ENCODE data around the gene PHKG1. TPM values are rescaled to one million over a fixed set of nuclear protein-coding genes. Genes with fewer than 3 reads are reported as not detected.
"Not testable (repeated sequence)": the region's sequence is repeated elsewhere in the genome, so short reads cannot be mapped to it uniquely, and the experiment has no call there.

PHKG1 gene
- total RNA-seq, 3 donors from 2014 or later (not counting 1 experiment from before 2014, with no cell fraction given): 4.9 to 5.6 (median 5.0) TPM

- Mint-ChIP-seq H3K36me3 (no peaks in the 10 kb centered on the region), H3K4me1 (no peaks in the 10 kb centered on the region), H3K27me3 (ENCODE audit: low read depth in 2 of 2) (no peaks in the 10 kb centered on the region), H3K27ac (no peak overlapping the region), H3K4me3 (no peak overlapping the region), H3K9me3 (no peaks in the 10 kb centered on the region)
- Histone ChIP-seq H3K4me3 (ENCODE audit: low read length) (no peak overlapping the region), H3K27me3 (ENCODE audit: control insufficient read depth, insufficient read depth, low read length) (no peaks in the 10 kb centered on the region), H3K4me1 (ENCODE audit: control insufficient read depth, insufficient read depth, low read length) (no peaks in the 10 kb centered on the region), H3K27ac (ENCODE audit: low read length) (no peak overlapping the region), H3K36me3 (ENCODE audit: control insufficient read depth, insufficient read depth, low read length) (no peaks in the 10 kb centered on the region), H3K9me3 (ENCODE audit: control insufficient read depth, insufficient read depth, low read length) (no peaks in the 10 kb centered on the region)
- intact Hi-C loops (cut with micrococcal nuclease): no loop called here
- no peak for TF ChIP-seq CTCF (IDR thresholded peaks at IDR 0.05)
- DNase-seq (no peak), ATAC-seq (no peak)
- WGBS (ENCODE audit: insufficient coverage): 96% methylated on average over 7 of the region's 7 CpGs
These were observed 6.0 kb downstream of the PHKG1 start for GRCh38 chr7:56086761-56087160.

GRCh38 chr7:56083150-56083785 is 9.5 kb downstream of the PHKG1 start:
- intact Hi-C loops (cut with micrococcal nuclease): no loop called here
- Mint-ChIP-seq H3K9me3 (no peaks in the 10 kb centered on the region), H3K27me3 (ENCODE audit: low read depth in 2 of 2) (no peaks in the 10 kb centered on the region), H3K36me3 (no peaks in the 10 kb centered on the region), H3K4me1 (no peaks in the 10 kb centered on the region), H3K27ac (no peak overlapping the region), H3K4me3 (no peak overlapping the region)
- WGBS (ENCODE audit: insufficient coverage): 91% methylated on average over 13 of the region's 13 CpGs
- H3K4me1 ChIP-seq (ENCODE audit: control insufficient read depth, insufficient read depth, low read length): no peaks in the 10 kb centered on the region
- no peaks in the 10 kb centered on the region for H3K27me3 ChIP-seq (ENCODE audit: control insufficient read depth, insufficient read depth, low read length)
- TF ChIP-seq CTCF (IDR thresholded peaks at IDR 0.05): no peak
- H3K9me3 ChIP-seq (ENCODE audit: control insufficient read depth, insufficient read depth, low read length): no peaks in the 10 kb centered on the region
- H3K36me3 ChIP-seq (ENCODE audit: control insufficient read depth, insufficient read depth, low read length): peaks cover 15% of the 10 kb centered on the region
- ATAC-seq (no peak), DNase-seq (no peak)
- no peak overlapping the region for H3K4me3 ChIP-seq (ENCODE audit: low read length)
- no peak overlapping the region for H3K27ac ChIP-seq (ENCODE audit: low read length)

- Histone ChIP-seq H3K27me3 (ENCODE audit: control insufficient read depth, insufficient read depth, low read length) (no peaks in the 10 kb centered on the region), H3K4me1 (ENCODE audit: control insufficient read depth, insufficient read depth, low read length) (no peaks in the 10 kb centered on the region), H3K9me3 (ENCODE audit: control insufficient read depth, insufficient read depth, low read length) (no peaks in the 10 kb centered on the region), H3K36me3 (ENCODE audit: control insufficient read depth, insufficient read depth, low read length) (peaks cover 19% of the 10 kb centered on the region), H3K27ac (ENCODE audit: low read length) (no peak overlapping the region), H3K4me3 (ENCODE audit: low read length) (no peak overlapping the region)
- no peak for TF ChIP-seq CTCF (IDR thresholded peaks at IDR 0.05)
- WGBS (ENCODE audit: insufficient coverage): 97% methylated on average over 29 of the region's 29 CpGs
- Mint-ChIP-seq H3K27ac (no peak overlapping the region), H3K4me1 (no peaks in the 10 kb centered on the region), H3K9me3 (no peaks in the 10 kb centered on the region), H3K36me3 (no peaks in the 10 kb centered on the region), H3K27me3 (ENCODE audit: low read depth in 2 of 2) (no peaks in the 10 kb centered on the region), H3K4me3 (no peak overlapping the region)
- ATAC-seq: no peak
- intact Hi-C loops (cut with micrococcal nuclease): no loop called here
- no peak for DNase-seq
These were observed 11.0 kb downstream of the PHKG1 start for GRCh38 chr7:56081626-56082340.

GRCh38 chr7:56080726-56081435 is 11.9 kb downstream of the PHKG1 start:
- H3K36me3 Mint-ChIP-seq: not testable (repeated sequence)
- WGBS (ENCODE audit: insufficient coverage): 94% methylated on average over 28 of the region's 28 CpGs

More at GRCh38 chr7:56080726-56081435, 11.9 kb downstream of the PHKG1 start:
- H3K27ac ChIP-seq (ENCODE audit: low read length); intact Hi-C loops (cut with micrococcal nuclease); H3K9me3 Mint-ChIP-seq; H3K4me1 Mint-ChIP-seq; H3K27me3 Mint-ChIP-seq (ENCODE audit: low read depth in 2 of 2); H3K4me3 Mint-ChIP-seq; H3K4me3 ChIP-seq (ENCODE audit: low read length); ATAC-seq; H3K27me3 ChIP-seq (ENCODE audit: control insufficient read depth, insufficient read depth, low read length); DNase-seq; H3K4me1 ChIP-seq (ENCODE audit: control insufficient read depth, insufficient read depth, low read length); H3K9me3 ChIP-seq (ENCODE audit: control insufficient read depth, insufficient read depth, low read length): not testable (repeated sequence)
- peaks cover 19% of the 10 kb centered on the region for H3K36me3 ChIP-seq (ENCODE audit: control insufficient read depth, insufficient read depth, low read length)
- H3K27ac Mint-ChIP-seq: peak overlapping the region in 1 of 2 donors; percentile 24
